HG02885 (cell line): ENCODE measurements around the gene SLC25A25.
A peak's percentile ranks its signal among the peaks of the same experiment; 100 is the strongest.
"Not testable (repeated sequence)": the region's sequence is repeated elsewhere in the genome, so short reads cannot be mapped to it uniquely, and the experiment has no call there.

ENCODE experiments used
- ATAC-seq: cut with Tn5 transposase; IDR thresholded peaks from one replicate; pipeline ENCODE4 v1.9.1; 2021; ENCODE audit warnings: mild to moderate bottlenecking; ENCODE audit not compliant: unreplicated experiment, poor library complexity

The SLC25A25 gene

GRCh38 chr9:128121924-128122808 lies 54.1 kb downstream of the SLC25A25 start:
- no peak for ATAC-seq

- no peak for ATAC-seq
These were observed 54.8 kb downstream of the SLC25A25 start for GRCh38 chr9:128122809-128123175.

- ATAC-seq = no peak
These were observed 55.5 kb downstream of the SLC25A25 start for GRCh38 chr9:128123451-128124080.

- ATAC-seq = no peak
These were observed 56.4 kb downstream of the SLC25A25 start for GRCh38 chr9:128124451-128124850.

GRCh38 chr9:128124873-128125579 lies 57.0 kb downstream of the SLC25A25 start:
- ATAC-seq = no peak

GRCh38 chr9:128125580-128126354 lies 57.7 kb downstream of the SLC25A25 start:
- ATAC-seq = no peak

GRCh38 chr9:128127568-128127989 lies 59.5 kb downstream of the SLC25A25 start, which contains the start of gene PTGES2:
Gene PTGES2 (minus strand): TSS chr9:128127729. CDS start chr9:128127717, 12 bp downstream.
- ATAC-seq = peak; percentile 63

- peak; percentile 63 for ATAC-seq
These were observed 60.2 kb downstream of the SLC25A25 start for GRCh38 chr9:128127990-128128835.

GRCh38 chr9:128128836-128129590 lies 61.0 kb downstream of the SLC25A25 start:
- ATAC-seq = no peak

- not testable (repeated sequence) for ATAC-seq
These were observed 62.1 kb downstream of the SLC25A25 start for GRCh38 chr9:128129976-128130590.

GRCh38 chr9:128130651-128131050 lies 62.6 kb downstream of the SLC25A25 start:
- ATAC-seq = not testable (repeated sequence)

- not testable (repeated sequence) for ATAC-seq
These were observed 63.3 kb downstream of the SLC25A25 start for GRCh38 chr9:128131346-128131745.

GRCh38 chr9:128132139-128132538 lies 64.1 kb downstream of the SLC25A25 start:
- ATAC-seq = not testable (repeated sequence)

GRCh38 chr9:128135561-128135960 lies 67.5 kb downstream of the SLC25A25 start:
- ATAC-seq = not testable (repeated sequence)

- ATAC-seq = no peak
These were observed 69.1 kb downstream of the SLC25A25 start for GRCh38 chr9:128136816-128137793.

- no peak for ATAC-seq
These were observed 70.0 kb downstream of the SLC25A25 start for GRCh38 chr9:128138001-128138400.

GRCh38 chr9:128139621-128140020 lies 71.6 kb downstream of the SLC25A25 start:
- ATAC-seq = no peak
